Choroid plexus epithelial cell (primary cell): ENCODE results near the gene RUNX1.

Experiments
- DNase-seq: peaks from one replicate; pipeline ENCODE4 v3.0.0-alpha.2; 2010; ENCODE audit warnings: low read depth
- H3K4me3 ChIP-seq: 2 replicates; pipeline ENCODE4 v1.5.1; 2011; ENCODE audit warnings: low read depth, mild to moderate bottlenecking, control low read depth, low read length, moderate library complexity
- TF ChIP-seq, protein P1 (sequence below): conservative IDR thresholded peaks from 2 replicates; pipeline ENCODE4 v1.5.1; 2011; ENCODE audit warnings: low read depth, mild to moderate bottlenecking, control low read depth, inconsistent platforms, low read length, moderate library complexity

The RUNX1 gene

DNA sequence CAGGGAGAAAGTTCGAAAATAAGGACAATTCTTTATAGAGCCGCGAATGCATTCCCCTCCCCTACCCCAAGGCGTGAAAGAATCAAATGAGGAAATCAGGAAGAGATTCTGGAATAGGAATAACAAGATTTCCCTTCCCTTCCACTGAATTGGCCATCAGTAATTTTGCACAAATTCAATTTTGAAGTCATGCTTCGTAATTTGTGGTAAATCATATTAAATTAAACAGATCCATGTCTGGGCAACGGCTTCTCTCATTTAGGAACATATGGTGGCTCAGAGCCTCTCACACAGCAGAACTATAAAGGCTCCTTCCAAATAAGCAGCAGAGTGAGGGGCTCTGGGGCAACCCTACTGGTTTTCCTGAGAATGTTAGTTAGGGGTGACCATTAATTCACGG is 227.4 kb downstream of the RUNX1 start:
- DNase-seq = no peak
- TF ChIP-seq, protein P1, sequence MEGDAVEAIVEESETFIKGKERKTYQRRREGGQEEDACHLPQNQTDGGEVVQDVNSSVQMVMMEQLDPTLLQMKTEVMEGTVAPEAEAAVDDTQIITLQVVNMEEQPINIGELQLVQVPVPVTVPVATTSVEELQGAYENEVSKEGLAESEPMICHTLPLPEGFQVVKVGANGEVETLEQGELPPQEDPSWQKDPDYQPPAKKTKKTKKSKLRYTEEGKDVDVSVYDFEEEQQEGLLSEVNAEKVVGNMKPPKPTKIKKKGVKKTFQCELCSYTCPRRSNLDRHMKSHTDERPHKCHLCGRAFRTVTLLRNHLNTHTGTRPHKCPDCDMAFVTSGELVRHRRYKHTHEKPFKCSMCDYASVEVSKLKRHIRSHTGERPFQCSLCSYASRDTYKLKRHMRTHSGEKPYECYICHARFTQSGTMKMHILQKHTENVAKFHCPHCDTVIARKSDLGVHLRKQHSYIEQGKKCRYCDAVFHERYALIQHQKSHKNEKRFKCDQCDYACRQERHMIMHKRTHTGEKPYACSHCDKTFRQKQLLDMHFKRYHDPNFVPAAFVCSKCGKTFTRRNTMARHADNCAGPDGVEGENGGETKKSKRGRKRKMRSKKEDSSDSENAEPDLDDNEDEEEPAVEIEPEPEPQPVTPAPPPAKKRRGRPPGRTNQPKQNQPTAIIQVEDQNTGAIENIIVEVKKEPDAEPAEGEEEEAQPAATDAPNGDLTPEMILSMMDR = no peak
- no peak overlapping the region for H3K4me3 ChIP-seq

DNA sequence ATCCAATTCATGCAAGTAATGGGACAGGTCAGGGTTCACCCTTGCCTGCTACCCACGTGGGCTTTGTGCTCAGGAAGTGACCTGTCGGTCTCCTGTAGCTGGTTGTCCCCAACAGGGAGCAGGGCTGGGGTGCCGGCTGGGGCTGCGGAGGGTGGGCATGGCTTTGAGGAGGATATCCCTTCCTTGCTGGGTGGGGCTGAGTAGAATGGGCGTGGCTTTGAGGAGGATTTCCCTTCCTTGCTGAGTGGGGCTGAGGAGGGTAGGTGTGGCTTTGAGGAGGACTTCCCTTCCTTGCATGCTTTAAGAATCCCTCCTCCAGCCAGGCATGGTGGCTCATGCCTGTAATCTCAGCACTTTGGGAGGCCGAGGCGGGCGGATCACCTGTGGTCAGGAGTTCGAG is 229.1 kb downstream of the RUNX1 start:
- no peak overlapping the region for H3K4me3 ChIP-seq
- TF ChIP-seq, protein P1 = no peak
- no peak for DNase-seq

DNA sequence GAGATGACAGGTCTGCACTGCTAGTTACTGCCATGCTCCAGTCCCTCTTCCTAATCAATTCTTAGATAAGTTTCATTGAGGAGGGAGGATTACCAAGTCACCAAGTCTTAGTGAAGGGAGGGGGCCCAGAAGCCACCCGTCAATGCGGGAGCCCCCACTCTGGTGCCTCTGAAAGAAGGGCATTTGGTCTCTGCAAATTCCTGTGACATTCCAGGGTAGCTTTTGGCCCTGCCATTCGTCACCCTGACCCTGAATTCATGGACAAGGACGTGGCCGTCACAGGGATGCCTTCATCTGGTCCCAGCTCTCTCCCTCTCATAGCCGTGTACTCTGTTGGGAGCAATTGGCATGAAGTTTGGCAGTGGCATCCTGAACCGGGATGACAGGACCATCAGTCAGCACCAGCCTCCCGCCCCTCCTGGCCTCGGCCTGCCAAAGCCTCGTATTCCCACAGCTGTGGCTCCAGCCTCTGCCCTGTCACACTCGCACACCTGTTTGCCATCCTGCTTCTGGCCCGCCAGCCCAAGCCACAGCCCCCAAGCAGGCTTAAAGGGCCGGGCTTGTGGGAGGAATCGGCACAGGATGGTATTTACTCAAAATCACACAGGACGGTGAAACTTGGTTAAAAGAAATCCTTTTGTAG is 229.6 kb downstream of the RUNX1 start:
- TF ChIP-seq, protein P1 = no peak
- H3K4me3 ChIP-seq = no peak overlapping the region
- no peak for DNase-seq

DNA sequence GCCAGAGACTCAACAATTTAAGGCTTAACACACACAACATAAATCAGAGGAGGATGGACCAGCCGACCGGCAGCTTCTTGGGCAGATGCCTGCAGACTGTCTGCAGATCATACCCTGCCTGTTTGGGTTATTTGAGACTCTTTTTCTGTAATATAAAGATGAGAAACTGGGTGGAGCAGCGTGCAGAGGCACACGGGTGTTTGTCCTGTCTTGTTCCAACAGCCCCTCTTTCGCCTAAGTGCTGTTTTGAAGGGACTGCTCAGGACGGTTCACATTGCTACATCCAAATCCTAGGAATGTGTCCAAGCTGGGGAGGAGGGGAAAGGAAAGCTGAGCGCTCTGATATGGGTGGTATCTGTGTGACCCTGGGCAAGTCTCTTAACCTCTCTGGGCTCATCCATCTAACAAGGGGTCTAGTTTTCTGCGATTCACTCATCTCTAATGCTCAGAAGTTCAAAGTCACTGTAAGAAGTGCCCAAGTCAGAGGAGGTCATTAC is 230.4 kb downstream of the RUNX1 start:
- no peak overlapping the region for H3K4me3 ChIP-seq
- no peak for DNase-seq
- TF ChIP-seq, protein P1 = no peak

DNA sequence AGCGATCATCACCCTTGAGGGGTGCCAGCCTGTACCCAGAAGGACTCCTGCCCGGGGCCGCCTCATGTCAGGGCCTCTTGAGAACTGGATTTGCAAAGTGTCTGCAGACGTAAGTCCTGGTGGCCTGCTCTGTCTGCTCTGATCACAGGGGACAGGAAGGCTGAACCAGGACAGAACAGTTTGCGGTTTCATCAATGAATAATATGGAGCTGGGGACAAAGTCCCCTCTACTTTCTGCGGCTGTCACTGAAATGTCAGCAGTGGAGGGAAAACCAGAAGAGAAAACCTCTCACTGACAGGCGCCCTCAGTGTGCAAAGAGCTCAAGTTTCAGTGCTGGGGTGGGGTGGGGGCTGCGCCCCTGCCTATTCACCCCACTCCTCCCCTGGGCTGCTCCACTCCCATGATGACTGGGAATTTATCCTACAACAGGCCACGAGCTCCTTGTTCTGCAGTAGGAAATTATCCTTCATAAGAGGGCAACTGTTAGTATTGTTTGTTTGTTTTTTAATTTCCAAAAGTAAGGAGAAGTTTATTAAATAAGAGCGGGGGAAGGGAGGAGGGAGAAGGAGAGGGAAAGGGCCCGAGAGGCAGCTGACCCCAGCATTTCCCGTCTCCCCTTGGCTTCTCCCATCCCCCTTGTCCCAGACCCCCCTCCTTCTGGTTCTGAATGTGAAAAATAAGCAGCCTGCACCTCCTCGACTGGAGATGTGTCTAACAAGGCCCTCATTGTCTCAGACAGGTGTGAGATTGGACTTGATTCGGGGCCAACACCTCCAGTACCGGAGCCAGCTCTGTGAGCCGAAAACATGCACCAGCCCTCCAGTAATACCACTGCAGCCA is 231.1 kb downstream of the RUNX1 start:
- TF ChIP-seq, protein P1 = no peak
- H3K4me3 ChIP-seq = no peak overlapping the region
- no peak for DNase-seq

DNA sequence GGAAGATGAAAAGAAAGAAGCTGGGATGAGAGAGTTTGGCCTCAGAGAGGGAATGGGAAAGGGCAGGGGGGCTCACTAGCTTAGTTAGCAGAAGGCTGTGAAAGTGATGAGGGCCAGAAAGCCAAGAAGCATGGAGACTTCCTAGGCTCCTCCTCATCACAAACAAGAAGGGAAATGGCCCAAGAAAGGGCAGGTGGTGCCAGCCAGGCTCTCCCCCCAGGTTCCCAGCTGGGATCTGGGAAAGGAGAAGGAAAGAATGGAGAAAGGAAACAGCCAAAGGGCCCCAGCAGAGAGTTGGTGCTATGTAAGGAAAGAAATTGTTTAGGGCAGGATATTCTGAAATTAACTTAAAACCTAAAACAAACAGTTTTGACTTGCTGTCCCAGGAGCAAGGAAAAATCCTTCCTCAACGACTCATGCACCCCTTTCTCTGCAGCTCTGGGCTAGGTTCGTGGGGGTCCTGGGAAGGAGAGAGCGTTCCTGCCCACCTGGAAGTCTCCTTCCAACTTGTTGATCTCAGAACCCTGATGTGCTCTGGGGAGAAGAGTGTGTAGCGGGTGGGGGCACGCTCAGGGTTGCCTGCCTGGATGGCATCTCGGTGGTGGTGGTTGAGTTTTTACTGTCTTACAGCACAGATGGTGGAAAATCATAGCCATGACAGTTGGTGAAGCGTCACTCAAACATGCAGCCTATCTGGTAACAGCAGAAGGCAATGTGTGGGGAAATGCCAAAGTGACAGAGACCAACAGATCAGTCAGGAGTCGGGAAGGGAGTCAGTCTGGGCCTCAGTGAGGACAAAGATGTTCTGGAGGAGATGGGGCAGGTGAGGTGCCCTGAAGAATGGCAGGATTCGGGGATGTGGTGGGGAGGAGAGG is 233.0 kb downstream of the RUNX1 start:
- no peak overlapping the region for H3K4me3 ChIP-seq
- TF ChIP-seq, protein P1 = no peak
- no peak for DNase-seq
